ENCODE data around the gene ABCG1. TPM values are rescaled to one million over a fixed set of nuclear protein-coding genes. Genes with fewer than 3 reads are reported as not detected.

Gene ABCG1
- total RNA-seq, 1 donor from 2014 or later = 1.9 TPM

DNA sequence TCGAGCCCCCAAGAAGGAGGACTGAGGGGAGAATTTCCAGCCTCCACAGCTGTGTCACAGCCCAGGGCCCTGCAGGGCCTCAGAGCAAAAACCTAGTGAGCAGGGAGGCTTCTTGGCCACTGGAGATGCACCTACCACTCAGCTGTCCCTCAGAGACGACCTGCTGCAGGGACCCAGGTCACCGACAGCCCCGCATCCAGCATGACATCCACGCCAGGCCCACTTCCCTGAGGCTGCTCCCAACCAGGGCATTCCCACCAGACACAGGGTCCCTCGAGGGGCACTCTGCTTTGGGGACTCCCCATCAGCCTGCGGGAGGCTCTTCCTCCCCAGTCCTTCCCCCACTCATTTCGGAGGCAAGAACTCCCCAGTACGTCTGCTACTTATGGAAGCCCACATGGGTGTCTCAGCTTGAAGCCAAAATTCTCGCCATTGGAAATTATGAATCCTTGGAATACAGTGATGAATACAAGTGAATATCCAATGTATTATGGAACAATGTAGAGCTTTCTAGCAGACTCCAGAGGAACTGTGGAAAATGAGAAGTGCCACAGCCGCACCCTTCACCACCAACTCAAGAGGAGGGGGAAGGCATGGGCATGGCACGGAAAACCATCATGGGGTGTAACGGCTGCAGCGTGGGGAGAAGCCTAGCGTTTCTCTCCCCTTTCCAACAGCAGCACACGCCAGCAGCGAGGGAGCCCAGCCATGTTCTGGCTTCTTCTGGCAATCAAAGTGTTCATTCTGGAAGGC is 89.4 kb downstream of the ABCG1 start:
- Histone ChIP-seq H4K20me1 (ENCODE audit: low read depth) (no peaks in the 10 kb centered on the region), H3K36me3 (no peaks in the 10 kb centered on the region), H3K27me3 (peaks cover 6% of the 10 kb centered on the region), H3K9ac (no peak overlapping the region), H3K4me3 (no peak overlapping the region), H3K79me2 (ENCODE audit: low read depth) (no peaks in the 10 kb centered on the region), H3K27ac (no peak overlapping the region), H3K4me1 (peaks cover 7% of the 10 kb centered on the region), H3K4me2 (no peak overlapping the region), H3F3A (ENCODE audit: low read depth) (no peaks in the 10 kb centered on the region), H3K9me3 (ENCODE audit: low read depth) (no peaks in the 10 kb centered on the region), H2AFZ (replicated peaks) (no peak overlapping the region)
- TF ChIP-seq EZH2 (IDR thresholded peaks at IDR 0.05) (no peak), CTCF (IDR thresholded peaks at IDR 0.05) (no peak), EZH2phosphoT487 (IDR thresholded peaks at IDR 0.05) (no peak)
- Mint-ChIP-seq H3K4me3 (no peak overlapping the region), H3K27ac (no peak overlapping the region), H3K4me1 (peaks cover 29% of the 10 kb centered on the region), H3K27me3 (ENCODE audit: insufficient read depth, low read depth) (peaks cover 2% of the 10 kb centered on the region), H3K36me3 (no peaks in the 10 kb centered on the region), H3K9me3 (no peaks in the 10 kb centered on the region)
- no peak for DNase-seq (ENCODE audit: low spot score)

- Histone ChIP-seq H2AFZ (replicated peaks) (peak overlapping the region; percentile 98), H3F3A (ENCODE audit: low read depth) (no peaks in the 10 kb centered on the region), H3K4me2 (peak overlapping the region; percentile 91), H3K27me3 (peaks cover 6% of the 10 kb centered on the region), H3K36me3 (no peaks in the 10 kb centered on the region), H4K20me1 (ENCODE audit: low read depth) (no peaks in the 10 kb centered on the region), H3K79me2 (ENCODE audit: low read depth) (no peaks in the 10 kb centered on the region), H3K9ac (no peak overlapping the region), H3K4me1 (peaks cover 15% of the 10 kb centered on the region), H3K4me3 (no peak overlapping the region), H3K9me3 (ENCODE audit: low read depth) (no peaks in the 10 kb centered on the region), H3K27ac (no peak overlapping the region)
- Mint-ChIP-seq H3K4me1 (peaks cover 35% of the 10 kb centered on the region), H3K4me3 (peak overlapping the region; percentile 72), H3K36me3 (no peaks in the 10 kb centered on the region), H3K27me3 (ENCODE audit: insufficient read depth, low read depth) (peaks cover 3% of the 10 kb centered on the region), H3K9me3 (no peaks in the 10 kb centered on the region), H3K27ac (no peak overlapping the region)
- DNase-seq (ENCODE audit: low spot score) = no peak
- no peak for TF ChIP-seq EZH2 (IDR thresholded peaks at IDR 0.05)
- TF ChIP-seq CTCF (IDR thresholded peaks at IDR 0.05) = no peak
Measured at GRCh38 chr21:42308914-42309752, 90.2 kb downstream of the ABCG1 start.

GRCh38 chr21:42309753-42310213 is 90.8 kb downstream of the ABCG1 start:
- TF ChIP-seq EZH2phosphoT487 (IDR thresholded peaks at IDR 0.05) = no peak
- peak; percentile 85 for TF ChIP-seq CTCF (IDR thresholded peaks at IDR 0.05)
- peaks cover 4% of the 10 kb centered on the region for H3K27me3 Mint-ChIP-seq (ENCODE audit: insufficient read depth, low read depth)
- Histone ChIP-seq H3K27me3 (peaks cover 6% of the 10 kb centered on the region), H3K4me1 (peaks cover 20% of the 10 kb centered on the region), H3K9ac (no peak overlapping the region), H4K20me1 (ENCODE audit: low read depth) (no peaks in the 10 kb centered on the region), H3K9me3 (ENCODE audit: low read depth) (no peaks in the 10 kb centered on the region), H3K79me2 (ENCODE audit: low read depth) (no peaks in the 10 kb centered on the region), H3K27ac (no peak overlapping the region), H3K4me3 (peak overlapping the region; percentile 47), H2AFZ (replicated peaks) (peak overlapping the region; percentile 98), H3F3A (ENCODE audit: low read depth) (peaks cover 2% of the 10 kb centered on the region), H3K36me3 (no peaks in the 10 kb centered on the region), H3K4me2 (peak overlapping the region; percentile 91)
- DNase-seq (ENCODE audit: low spot score) = peak; percentile 79
- no peaks in the 10 kb centered on the region for H3K9me3 Mint-ChIP-seq
- H3K4me1 Mint-ChIP-seq = peaks cover 39% of the 10 kb centered on the region
- no peak overlapping the region for H3K27ac Mint-ChIP-seq
- H3K36me3 Mint-ChIP-seq = no peaks in the 10 kb centered on the region
- peak overlapping the region; percentile 72 for H3K4me3 Mint-ChIP-seq
